DMS79 treated with DMSO at 0.1 percent for 48 hours (cell line): ENCODE measurements around the gene ZNF593OS.

ENCODE experiments used
- DNase-seq: peaks from one replicate; lab custom pipeline; 2025; lab: John Stamatoyannopoulos, UW

Gene ZNF593OS

GRCh38 chr1:26184086-26184485, 12.5 kb upstream of the ZNF593OS start:
- no peak for DNase-seq

GRCh38 chr1:26182383-26182696, 10.7 kb upstream of the ZNF593OS start:
- no peak for DNase-seq

GRCh38 chr1:26181586-26182382, 10.2 kb upstream of the ZNF593OS start:
- DNase-seq = no peak

GRCh38 chr1:26180010-26180506, 8.4 kb upstream of the ZNF593OS start:
- no peak for DNase-seq

- no peak for DNase-seq
These were observed 5.6 kb upstream of the ZNF593OS start, which contains the start of gene CNKSR1 for GRCh38 chr1:26177182-26177684. Gene CNKSR1 (plus strand): TSS chr1:26177491. CDS start chr1:26177548, 57 bp downstream.

- DNase-seq = no peak
These were observed 3.7 kb upstream of the ZNF593OS start for GRCh38 chr1:26175346-26175745.

- DNase-seq = peak; percentile 13
These were observed 1.2 kb downstream of the ZNF593OS start for GRCh38 chr1:26170472-26170821.

GRCh38 chr1:26169669-26170471, 1.8 kb downstream of the ZNF593OS start, which contains the start of gene ZNF593:
Gene ZNF593 (plus strand): TSS chr1:26169908. CDS start chr1:26169984, 76 bp downstream.
- DNase-seq = peak; percentile 78

GRCh38 chr1:26169198-26169554, 2.5 kb downstream of the ZNF593OS start:
- DNase-seq = no peak

GRCh38 chr1:26168410-26169197, 3.0 kb downstream of the ZNF593OS start, which contains the start of gene C1orf232:
Gene C1orf232 (minus strand): TSS chr1:26168963. CDS start chr1:26168499, 464 bp downstream.
- peak; percentile 88 for DNase-seq

- DNase-seq = no peak
These were observed 4.8 kb downstream of the ZNF593OS start for GRCh38 chr1:26166719-26167281.

GRCh38 chr1:26164861-26165842, 6.5 kb downstream of the ZNF593OS start:
- DNase-seq = no peak

GRCh38 chr1:26164036-26164860, 7.4 kb downstream of the ZNF593OS start:
- DNase-seq = no peak

- DNase-seq = no peak
These were observed 8.0 kb downstream of the ZNF593OS start for GRCh38 chr1:26163684-26164035.

GRCh38 chr1:26162220-26162709, 9.4 kb downstream of the ZNF593OS start:
- no peak for DNase-seq

- DNase-seq = peak; percentile 59
These were observed 10.0 kb downstream of the ZNF593OS start for GRCh38 chr1:26161415-26162219.

- no peak for DNase-seq
These were observed 10.9 kb downstream of the ZNF593OS start for GRCh38 chr1:26160527-26161414.

GRCh38 chr1:26159743-26160039, 11.9 kb downstream of the ZNF593OS start:
- DNase-seq = no peak
